HepG2 (cell line): ENCODE data around the gene RHBDL1. TPM values are rescaled to one million over a fixed set of nuclear protein-coding genes. Genes with fewer than 3 reads are reported as not detected.

Experiments used
- CCAR2 ChIP-seq: fragments of 200-400 bp; formaldehyde crosslinking; optimal IDR thresholded peaks from 2 replicates; pipeline ENCODE3; 2018; ENCODE audit warnings: low read depth, mild to moderate bottlenecking, low read length, moderate library complexity
- CSRNP2 ChIP-seq: sonication (generic); formaldehyde crosslinking; conservative IDR thresholded peaks from 2 replicates; pipeline ENCODE4 v1.8.0; 2022; ENCODE audit warnings: low read depth, missing genetic modification reagents
- ERF ChIP-seq: IDR thresholded peaks from 2 replicates; pipeline ENCODE4 v1.6.1; 2018; ENCODE audit warnings: missing biosample characterization, missing genetic modification reagents
- ETS1 ChIP-seq: sonication (generic); formaldehyde crosslinking; IDR thresholded peaks from 2 replicates; pipeline ENCODE4 v1.4.0; 2020; ENCODE audit warnings: missing genetic modification reagents
- ISX ChIP-seq: sonication (generic); formaldehyde crosslinking; conservative IDR thresholded peaks from 2 replicates; pipeline ENCODE4 v1.5.0; 2020; ENCODE audit warnings: missing genetic modification reagents
- MLX ChIP-seq: IDR thresholded peaks from 2 replicates; pipeline ENCODE4 v1.6.1; 2016
- POLR2AphosphoS2 ChIP-seq: IDR thresholded peaks from 2 replicates; pipeline ENCODE4 v1.6.1; 2011; ENCODE audit warnings: low read depth, low read length, improper control_type of control experiment
- SP140L ChIP-seq: sonication (generic); formaldehyde crosslinking; IDR thresholded peaks from 2 replicates; pipeline ENCODE4 v1.4.0; 2020; ENCODE audit warnings: missing genetic modification reagents, borderline replicate concordance
- SRY ChIP-seq: sonication (generic); formaldehyde crosslinking; IDR thresholded peaks from 2 replicates; pipeline ENCODE4 v1.8.0; 2022; ENCODE audit warnings: mild to moderate bottlenecking, missing genetic modification reagents
- TIGD3 ChIP-seq: sonication (generic); formaldehyde crosslinking; IDR thresholded peaks from 2 replicates; pipeline ENCODE4 v1.5.1; 2020; ENCODE audit warnings: mild to moderate bottlenecking, missing genetic modification reagents, borderline replicate concordance
- ZBTB39 ChIP-seq: sonication (generic); formaldehyde crosslinking; IDR thresholded peaks from 2 replicates; pipeline ENCODE4 v1.5.0; 2020; ENCODE audit warnings: missing genetic modification reagents
- ZNF383 ChIP-seq: sonication (generic); formaldehyde crosslinking; IDR thresholded peaks from 2 replicates; pipeline ENCODE4 v1.4.0; 2020; ENCODE audit warnings: missing genetic modification reagents, mild to moderate bottlenecking, borderline replicate concordance
- ZNF503 ChIP-seq: sonication (generic); formaldehyde crosslinking; IDR thresholded peaks from 2 replicates; pipeline ENCODE4 v1.4.0; 2020; ENCODE audit warnings: missing genetic modification reagents
- ZNF75D ChIP-seq: sonication (generic); formaldehyde crosslinking; IDR thresholded peaks from 2 replicates; pipeline ENCODE4 v1.8.1; 2023; ENCODE audit warnings: missing genetic modification reagents, mild to moderate bottlenecking, borderline replicate concordance
- ZNF775 ChIP-seq: sonication (generic); formaldehyde crosslinking; IDR thresholded peaks from 2 replicates; pipeline ENCODE4 v1.4.0; 2020; ENCODE audit warnings: missing genetic modification reagents, mild to moderate bottlenecking, moderate library complexity, borderline replicate concordance
- ZNF883 ChIP-seq: sonication (generic); formaldehyde crosslinking; IDR thresholded peaks from 2 replicates; pipeline ENCODE4 v1.5.1; 2020; ENCODE audit warnings: mild to moderate bottlenecking, missing genetic modification reagents; ENCODE audit errors: not compliant biosample characterization
- ZSCAN12 ChIP-seq: sonication (generic); formaldehyde crosslinking; IDR thresholded peaks from 2 replicates; pipeline ENCODE4 v1.9.0; 2021; ENCODE audit warnings: mild to moderate bottlenecking, missing genetic modification reagents
- ZSCAN20 ChIP-seq: sonication (generic); formaldehyde crosslinking; IDR thresholded peaks from 2 replicates; pipeline ENCODE4 v1.4.0; 2020; ENCODE audit warnings: missing genetic modification reagents, mild to moderate bottlenecking, borderline replicate concordance
- ZSCAN5A ChIP-seq: sonication (generic); formaldehyde crosslinking; IDR thresholded peaks from 2 replicates; pipeline ENCODE4 v1.8.0; 2022; ENCODE audit warnings: mild to moderate bottlenecking, missing genetic modification reagents, borderline replicate concordance
- polyA plus RNA-seq, 8 experiments: library from polyadenylated mRNA; depleted of rRNA in 3 of 8; stranded (reverse) in 7 of 8; unstranded in 1 of 8; fragments of >200 nt; fragmentation: Illumina TruSeq in 4 of 8; extraction: Trizol in 4 of 8; gene quantifications; 2 replicates each; pipeline versions ENCODE4 v1.2.1 to v1.2.3, GENCODE V29; 2011 to 2016; ENCODE audit warnings: low read depth in 4 of 8, missing spikeins in 1 of 8, mixed read lengths in 1 of 8; ENCODE audit not compliant: insufficient read depth in 1 of 8
- total RNA-seq, 5 experiments: library from RNA; depleted of rRNA; stranded (reverse); fragments of >200 nt; fragmentation: Illumina TruSeq; extraction: Trizol; gene quantifications; 2 replicates each; pipeline ENCODE4 v1.2.3, GENCODE V29; 2016; ENCODE audit warnings: low read depth in 1 of 5

Gene RHBDL1
- total and polyA plus RNA-seq, 2 of the 13 experiments (the other 11 are each of a cell fraction or from before 2014, with no cell fraction given), result 1.8 to 3.8 TPM

GRCh38 chr16:630249-630814, 45.1 kb upstream of the RHBDL1 start (continued):
- TF ChIP-seq CCAR2, result no peak
- TF ChIP-seq CSRNP2, result no peak
- TF ChIP-seq ZNF383, result peak; percentile 64; the same call in 1 of the 2 replicates
- TF ChIP-seq ZBTB39 (CRISPR knock-in tag), result no peak
- no peak for TF ChIP-seq ZSCAN20 (CRISPR knock-in tag)
- TF ChIP-seq MLX (CRISPR knock-in tag), result 0 out of 2 replicates have a peak, but pooled peaks have one; percentile 18
- no peak for TF ChIP-seq ZNF75D (CRISPR knock-in tag)
- no peak for TF ChIP-seq ZSCAN12 (CRISPR knock-in tag)
- no peak for TF ChIP-seq TIGD3 (CRISPR knock-in tag)
- TF ChIP-seq ZSCAN5A (CRISPR knock-in tag), result no peak
- TF ChIP-seq ERF, result peak; percentile 22
- TF ChIP-seq ZNF775 (CRISPR knock-in tag), result no peak
- 0 out of 2 replicates have a peak, but pooled peaks have one; percentile 87 for TF ChIP-seq ETS1 (CRISPR knock-in tag)
- TF ChIP-seq ISX (CRISPR knock-in tag), result no peak
- TF ChIP-seq ZNF503, result peak; percentile 73; the same call in 1 of the 2 replicates
- TF ChIP-seq SP140L, result no peak
- no peak for TF ChIP-seq SRY (CRISPR knock-in tag)
- TF ChIP-seq POLR2AphosphoS2, result no peak
- TF ChIP-seq ZNF883, result no peak
